ENCODE measurements around the gene MSH3.

- TF ChIP-seq, protein P1, sequence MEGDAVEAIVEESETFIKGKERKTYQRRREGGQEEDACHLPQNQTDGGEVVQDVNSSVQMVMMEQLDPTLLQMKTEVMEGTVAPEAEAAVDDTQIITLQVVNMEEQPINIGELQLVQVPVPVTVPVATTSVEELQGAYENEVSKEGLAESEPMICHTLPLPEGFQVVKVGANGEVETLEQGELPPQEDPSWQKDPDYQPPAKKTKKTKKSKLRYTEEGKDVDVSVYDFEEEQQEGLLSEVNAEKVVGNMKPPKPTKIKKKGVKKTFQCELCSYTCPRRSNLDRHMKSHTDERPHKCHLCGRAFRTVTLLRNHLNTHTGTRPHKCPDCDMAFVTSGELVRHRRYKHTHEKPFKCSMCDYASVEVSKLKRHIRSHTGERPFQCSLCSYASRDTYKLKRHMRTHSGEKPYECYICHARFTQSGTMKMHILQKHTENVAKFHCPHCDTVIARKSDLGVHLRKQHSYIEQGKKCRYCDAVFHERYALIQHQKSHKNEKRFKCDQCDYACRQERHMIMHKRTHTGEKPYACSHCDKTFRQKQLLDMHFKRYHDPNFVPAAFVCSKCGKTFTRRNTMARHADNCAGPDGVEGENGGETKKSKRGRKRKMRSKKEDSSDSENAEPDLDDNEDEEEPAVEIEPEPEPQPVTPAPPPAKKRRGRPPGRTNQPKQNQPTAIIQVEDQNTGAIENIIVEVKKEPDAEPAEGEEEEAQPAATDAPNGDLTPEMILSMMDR (IDR thresholded peaks at IDR 0.05; ENCODE audit: insufficient read depth, low read depth, low read length), result no peak
- no peak for TF ChIP-seq EZH2 (IDR thresholded peaks at IDR 0.05; ENCODE audit: insufficient read depth, low read length)
These were observed 143.1 kb downstream of the MSH3 start for GRCh38 chr5:80797428-80798024.
